PFSK-1 (cell line): ENCODE results near the gene MUC22.

Source experiments
- FOXP2 ChIP-seq: optimal IDR thresholded peaks from 2 replicates; pipeline ENCODE3; 2011; ENCODE audit warnings: borderline replicate concordance, control low read depth, inconsistent platforms; ENCODE audit not compliant: insufficient read depth; ENCODE audit errors: extremely low read length, extremely low read depth
- POLR2AphosphoS5 ChIP-seq: IDR thresholded peaks from 2 replicates; pipeline ENCODE4 v1.6.1; 2012; ENCODE audit warnings: low read depth, mild to moderate bottlenecking, control low read depth, low read length, moderate library complexity
- SIN3A ChIP-seq: IDR thresholded peaks from 2 replicates; pipeline ENCODE4 v1.6.1; 2012; ENCODE audit warnings: mild to moderate bottlenecking, low read length, moderate library complexity, borderline replicate concordance; ENCODE audit not compliant: insufficient read depth
- TAF1 ChIP-seq: IDR thresholded peaks from 2 replicates; pipeline ENCODE4 v1.6.1; 2012; ENCODE audit warnings: low read length, control low read depth, borderline replicate concordance; ENCODE audit not compliant: insufficient read depth
- TF ChIP-seq, protein P1 (sequence below), 2 experiments: IDR thresholded peaks; 2 replicates each; pipeline versions ENCODE4 v1.6.1 to v1.8.0; 2011 to 2012; ENCODE audit warnings: low read depth in 2 of 2, low read length in 2 of 2, control low read depth in 1 of 2, inconsistent platforms in 1 of 2, mild to moderate bottlenecking in 1 of 2, moderate library complexity in 1 of 2; ENCODE audit not compliant: insufficient read depth in 1 of 2

The MUC22 gene

GRCh38 chr6:31065556-31065955 is 55.3 kb downstream of the MUC22 start:
- TF ChIP-seq, protein P1, sequence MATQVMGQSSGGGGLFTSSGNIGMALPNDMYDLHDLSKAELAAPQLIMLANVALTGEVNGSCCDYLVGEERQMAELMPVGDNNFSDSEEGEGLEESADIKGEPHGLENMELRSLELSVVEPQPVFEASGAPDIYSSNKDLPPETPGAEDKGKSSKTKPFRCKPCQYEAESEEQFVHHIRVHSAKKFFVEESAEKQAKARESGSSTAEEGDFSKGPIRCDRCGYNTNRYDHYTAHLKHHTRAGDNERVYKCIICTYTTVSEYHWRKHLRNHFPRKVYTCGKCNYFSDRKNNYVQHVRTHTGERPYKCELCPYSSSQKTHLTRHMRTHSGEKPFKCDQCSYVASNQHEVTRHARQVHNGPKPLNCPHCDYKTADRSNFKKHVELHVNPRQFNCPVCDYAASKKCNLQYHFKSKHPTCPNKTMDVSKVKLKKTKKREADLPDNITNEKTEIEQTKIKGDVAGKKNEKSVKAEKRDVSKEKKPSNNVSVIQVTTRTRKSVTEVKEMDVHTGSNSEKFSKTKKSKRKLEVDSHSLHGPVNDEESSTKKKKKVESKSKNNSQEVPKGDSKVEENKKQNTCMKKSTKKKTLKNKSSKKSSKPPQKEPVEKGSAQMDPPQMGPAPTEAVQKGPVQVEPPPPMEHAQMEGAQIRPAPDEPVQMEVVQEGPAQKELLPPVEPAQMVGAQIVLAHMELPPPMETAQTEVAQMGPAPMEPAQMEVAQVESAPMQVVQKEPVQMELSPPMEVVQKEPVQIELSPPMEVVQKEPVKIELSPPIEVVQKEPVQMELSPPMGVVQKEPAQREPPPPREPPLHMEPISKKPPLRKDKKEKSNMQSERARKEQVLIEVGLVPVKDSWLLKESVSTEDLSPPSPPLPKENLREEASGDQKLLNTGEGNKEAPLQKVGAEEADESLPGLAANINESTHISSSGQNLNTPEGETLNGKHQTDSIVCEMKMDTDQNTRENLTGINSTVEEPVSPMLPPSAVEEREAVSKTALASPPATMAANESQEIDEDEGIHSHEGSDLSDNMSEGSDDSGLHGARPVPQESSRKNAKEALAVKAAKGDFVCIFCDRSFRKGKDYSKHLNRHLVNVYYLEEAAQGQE (IDR thresholded peaks at IDR 0.05; ENCODE audit: insufficient read depth in 1 of 2, low read depth in 2 of 2, low read length in 2 of 2) = no peak
- TF ChIP-seq TAF1 (no peak), POLR2AphosphoS5 (no peak), FOXP2 (no peak), SIN3A (no peak)

DNA sequence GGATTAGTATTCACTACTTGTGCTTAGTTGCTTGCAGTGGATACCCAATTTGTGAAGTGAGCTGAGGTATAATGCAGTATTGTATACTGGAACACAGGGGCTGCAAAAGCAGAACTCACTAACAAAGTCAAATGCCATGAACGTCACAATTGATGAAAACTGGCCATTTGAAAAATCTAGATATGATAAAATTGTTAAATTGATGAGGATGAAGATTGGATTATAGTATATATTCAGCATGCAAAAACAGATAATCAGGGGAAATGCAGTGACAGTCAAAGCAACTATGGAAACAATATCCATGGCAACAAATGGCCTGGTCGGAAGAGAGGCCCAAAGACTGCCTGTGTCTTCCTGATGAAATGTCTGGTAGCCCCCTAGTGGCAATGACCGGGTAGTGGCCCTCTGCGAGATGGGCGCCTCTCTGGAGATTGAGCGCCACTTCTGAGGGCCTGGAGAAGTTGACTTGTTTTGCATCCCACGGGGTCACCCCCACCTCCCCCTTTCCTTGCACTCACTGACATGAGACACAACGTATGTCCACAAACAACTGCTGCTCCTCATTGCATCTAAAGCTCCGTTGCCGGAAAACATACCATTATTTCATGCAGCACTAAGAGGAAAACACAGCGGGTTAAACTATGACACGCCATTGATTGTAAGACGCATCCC is 58.5 kb downstream of the MUC22 start:
- TF ChIP-seq TAF1 = no peak
- TF ChIP-seq SIN3A = no peak
- TF ChIP-seq, protein P1 (IDR thresholded peaks at IDR 0.05; ENCODE audit: insufficient read depth in 1 of 2, low read depth in 2 of 2, low read length in 2 of 2) = no peak
- TF ChIP-seq FOXP2 = no peak
- TF ChIP-seq POLR2AphosphoS5 = no peak

- no peak for TF ChIP-seq FOXP2
- TF ChIP-seq TAF1 = no peak
- TF ChIP-seq, protein P1 (IDR thresholded peaks at IDR 0.05; ENCODE audit: insufficient read depth in 1 of 2, low read depth in 2 of 2, low read length in 2 of 2) = no peak
- no peak for TF ChIP-seq POLR2AphosphoS5
- TF ChIP-seq SIN3A = no peak
Measured at GRCh38 chr6:31070711-31071197, 60.5 kb downstream of the MUC22 start.

- TF ChIP-seq TAF1 (no peak), POLR2AphosphoS5 (no peak)
- TF ChIP-seq, protein P1 (IDR thresholded peaks at IDR 0.05; ENCODE audit: insufficient read depth in 1 of 2, low read depth in 2 of 2, low read length in 2 of 2) = no peak
Measured at GRCh38 chr6:31074401-31074800, 64.1 kb downstream of the MUC22 start.

DNA sequence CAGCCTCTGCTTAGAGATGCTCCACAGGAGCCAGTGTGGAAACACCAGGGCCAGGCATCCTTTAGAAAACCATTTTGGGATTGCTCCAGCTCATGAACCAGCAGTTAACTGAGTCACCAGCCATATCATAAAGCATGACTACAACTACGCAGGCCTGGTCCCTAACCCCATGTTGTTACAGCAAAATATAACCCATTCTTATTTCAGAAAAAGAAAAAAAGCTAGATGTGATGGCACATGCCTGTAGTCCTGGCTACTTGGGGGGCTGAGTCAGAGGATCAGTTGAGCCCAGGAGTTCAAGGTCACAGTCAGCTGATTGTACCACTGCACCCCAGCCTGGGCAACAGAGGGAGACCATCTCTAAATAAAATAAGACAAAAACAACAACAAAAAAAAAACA is 65.3 kb downstream of the MUC22 start:
- TF ChIP-seq, protein P1 (IDR thresholded peaks at IDR 0.05; ENCODE audit: insufficient read depth in 1 of 2, low read depth in 2 of 2, low read length in 2 of 2) = no peak
- TF ChIP-seq SIN3A = no peak
- TF ChIP-seq FOXP2 = no peak
- no peak for TF ChIP-seq TAF1
- no peak for TF ChIP-seq POLR2AphosphoS5
